H1 (cell line): ENCODE data around the gene RNF166. TPM values are rescaled to one million over a fixed set of nuclear protein-coding genes. Genes with fewer than 3 reads are reported as not detected.

Source experiments
- CHD7 ChIP-seq: fragments of 300-600 bp; sonication (generic); IDR thresholded peaks from 2 replicates; pipeline ENCODE4 v1.7.1; 2012; ENCODE audit warnings: low read length, moderate library complexity, mild to moderate bottlenecking, inconsistent platforms; ENCODE audit not compliant: insufficient replicate concordance
- CTBP2 ChIP-seq: IDR thresholded peaks from 2 replicates; pipeline ENCODE4 v1.7.0; 2011; ENCODE audit warnings: borderline replicate concordance, mild to moderate bottlenecking, moderate library complexity, mixed read lengths, low read length; ENCODE audit not compliant: insufficient read depth, insufficient read length
- EP300 ChIP-seq, 2 experiments: IDR thresholded peaks; 1 replicate in 1 of 2; 2 replicates in 1 of 2; pipeline ENCODE4 v1.6.1; 2011 to 2012; ENCODE audit warnings: low read depth in 2 of 2, low read length in 2 of 2, mild to moderate bottlenecking in 2 of 2, borderline replicate concordance in 1 of 2, inconsistent platforms in 1 of 2, moderate library complexity in 1 of 2
- GTF2F1 ChIP-seq: IDR thresholded peaks from 2 replicates; pipeline ENCODE4 v1.6.1; 2012; ENCODE audit warnings: low read depth, low read length, improper control_type of control experiment, borderline replicate concordance
- NRF1 ChIP-seq: IDR thresholded peaks from 2 replicates; pipeline ENCODE4 v1.6.1; 2011; ENCODE audit warnings: mild to moderate bottlenecking, low read depth, low read length, improper control_type of control experiment
- RNF2 ChIP-seq: fragments of 200-900, 300-1000 bp; sonication (generic); IDR thresholded peaks from 2 replicates; pipeline ENCODE4 v1.7.1; 2016; ENCODE audit warnings: borderline replicate concordance, low read depth, mild to moderate bottlenecking, antibody characterized with exemption, low read length; ENCODE audit not compliant: poor library complexity, severe bottlenecking; ENCODE audit errors: missing control alignments
- RXRA ChIP-seq: IDR thresholded peaks from 2 replicates; pipeline ENCODE4 v1.6.1; 2011; ENCODE audit warnings: low read depth, mild to moderate bottlenecking, low read length, moderate library complexity; ENCODE audit not compliant: insufficient read depth
- USF2 ChIP-seq: IDR thresholded peaks from 2 replicates; pipeline ENCODE4 v1.6.1; 2011; ENCODE audit warnings: low read length, improper control_type of control experiment
- polyA plus RNA-seq, 7 experiments: library from polyadenylated mRNA; depleted of rRNA in 3 of 7; stranded (reverse) in 5 of 7; unstranded in 2 of 7; fragments of >200 nt in 5 of 7; fragments of 200-250 nt in 2 of 7; gene quantifications; 1 replicate in 5 of 7; 2 replicates in 1 of 7; 4 replicates in 1 of 7; pipeline versions ENCODE4 v1.2.1 to v1.2.3, GENCODE V29; 2011 to 2013; ENCODE audit warnings: missing spikeins in 2 of 7, mixed read lengths in 2 of 7
- total RNA-seq: library from RNA; stranded (reverse); fragmentation: NEBNext Ultra II Directional; extraction: Animal tissue kit (Norgen Biotek cat#: 25700); gene quantifications from 2 replicates; pipeline ENCODE4 v1.2.1, GENCODE V29; 2021

The RNF166 gene
- total and polyA plus RNA-seq, 2 of the 8 experiments (the other 6 are each of a cell fraction or from before 2014, with no cell fraction given): 29.8 to 31.2 TPM

GRCh38 chr16:88695753-88696152, 10.5 kb downstream of the RNF166 start (continued):
- TF ChIP-seq CTBP2 (no peak), RNF2 (no peak), NRF1 (no peak), CHD7 (no peak), EP300 (IDR thresholded peaks at IDR 0.05; ENCODE audit: borderline replicate concordance in 1 of 2, low read depth in 2 of 2, low read length in 2 of 2) (no peak), GTF2F1 (no peak), USF2 (no peak), RXRA (no peak)
